SK-MEL-5 (cell line): ENCODE results near the gene OSBPL5. TPM values are rescaled to one million over a fixed set of nuclear protein-coding genes. Genes with fewer than 3 reads are reported as not detected.
A peak's percentile ranks its signal among the peaks of the same experiment; 100 is the strongest.
"Not testable (repeated sequence)": the region's sequence is repeated elsewhere in the genome, so short reads cannot be mapped to it uniquely, and the experiment has no call there.

Experiments
- DNase-seq: peaks from one replicate; pipeline ENCODE4 v3.0.0-alpha.2; 2016; ENCODE audit warnings: low read depth, low spot score
- in situ Hi-C: cut with HindIII; loops from 2 replicates; pipeline ENCODE4 v1.10.0; 2016; ENCODE audit warnings: low sequenced_read_pairs, high pct_unique_total_duplicates, low pct_unique_long_range_greater_than_20kb
- total RNA-seq: library from RNA; depleted of rRNA; stranded (reverse); fragments of >200 nt; shearing (Covaris generic); gene quantifications from 2 replicates; pipeline ENCODE4 v1.2.3, GENCODE V29; 2014

The OSBPL5 gene
- total RNA-seq, 1 experiment from 2014 or later: 11.7 TPM

- no peak for DNase-seq
- in situ Hi-C loops: no loop called here
Measured at GRCh38 chr11:3170044-3170755, 5.1 kb upstream of the OSBPL5 start.

DNA sequence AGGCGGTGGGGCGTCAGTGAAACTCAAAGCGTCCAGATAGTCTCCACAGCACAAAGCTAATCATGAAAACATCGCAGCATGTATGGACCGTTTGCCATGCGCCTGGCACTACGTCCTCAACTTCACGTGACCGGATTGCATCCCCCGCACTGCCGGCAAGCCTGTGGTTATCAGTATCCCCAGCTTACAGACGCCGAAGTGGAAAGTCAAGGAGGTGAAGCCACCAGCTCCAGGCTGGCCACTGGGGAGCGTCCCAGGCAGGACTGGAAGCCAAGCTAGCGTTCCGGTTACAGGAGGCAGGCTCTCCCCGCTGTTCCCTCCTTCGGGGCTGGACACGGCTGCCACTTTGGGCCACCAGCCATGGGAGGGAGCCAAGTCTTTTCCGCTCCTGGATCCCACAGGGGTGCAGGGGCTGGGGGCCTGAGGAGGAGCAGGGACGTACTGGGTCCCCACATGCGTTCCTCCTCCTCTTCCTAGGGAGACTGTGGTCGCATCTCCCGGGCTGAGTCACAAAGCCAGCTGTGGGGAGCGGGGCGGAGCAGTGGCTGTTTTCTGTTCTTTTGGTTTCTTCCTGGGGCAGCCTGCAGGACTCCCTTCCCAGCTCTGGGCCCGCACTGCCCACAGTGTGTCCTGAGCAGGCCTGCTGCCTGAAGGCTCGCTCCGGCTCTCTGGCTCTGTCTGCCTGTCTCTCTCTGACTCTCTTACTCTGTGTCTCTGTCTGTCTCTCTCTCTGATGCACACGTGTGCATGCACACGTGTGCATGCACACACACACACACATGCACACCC, 4.3 kb upstream of the OSBPL5 start:
- no peak for DNase-seq
- in situ Hi-C loops: no loop called here

GRCh38 chr11:3168742-3169254, 3.7 kb upstream of the OSBPL5 start:
- in situ Hi-C loops, DNase-seq: not testable (repeated sequence)

GRCh38 chr11:3167143-3168119, 2.3 kb upstream of the OSBPL5 start:
- in situ Hi-C loops: no loop called here
- no peak for DNase-seq

DNA sequence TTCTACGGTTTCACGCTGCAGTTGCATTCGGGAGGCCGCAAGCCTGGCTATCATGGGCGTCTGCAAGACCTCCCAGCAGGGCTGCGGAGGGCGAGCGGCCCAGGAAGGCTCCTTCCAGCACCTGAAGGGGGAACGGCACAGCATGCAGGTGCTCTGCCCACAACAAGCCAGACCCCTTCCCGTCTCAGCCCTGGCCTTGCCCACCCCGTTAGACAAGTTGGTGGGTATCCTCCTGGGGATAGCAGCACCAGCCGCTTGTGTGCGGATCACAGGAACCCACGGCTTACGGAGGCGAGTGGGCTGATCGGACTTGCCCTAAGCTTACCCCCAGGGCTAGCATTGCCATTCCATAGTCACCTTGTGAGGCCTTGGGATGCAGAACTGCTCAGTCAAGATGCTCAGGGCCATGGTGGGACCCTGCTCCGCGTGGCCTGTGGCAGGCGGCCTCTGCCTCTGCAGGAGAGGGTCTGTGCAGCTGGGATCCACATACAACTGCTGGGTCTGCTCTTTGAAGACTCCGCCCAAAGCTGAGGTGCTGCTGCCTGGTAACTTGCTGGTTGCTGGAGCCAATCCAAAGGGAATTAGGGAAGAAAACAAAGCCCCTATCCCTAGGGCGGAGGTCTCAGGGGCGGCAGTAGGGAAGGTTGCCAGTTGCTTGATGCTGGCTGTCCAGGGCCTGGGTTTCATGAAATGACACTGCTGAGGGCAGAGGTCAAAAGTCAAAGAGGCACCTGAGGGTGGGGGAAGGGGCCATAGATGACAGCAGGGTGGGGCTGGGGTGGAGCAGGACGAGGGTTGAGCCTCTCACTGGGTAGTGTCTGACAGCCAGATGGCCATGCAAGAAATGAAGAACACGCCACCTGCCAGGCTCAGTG, 1.4 kb upstream of the OSBPL5 start:
- in situ Hi-C loops: no loop called here
- DNase-seq: no peak

GRCh38 chr11:3165916-3166267, 782 bp upstream of the OSBPL5 start:
- in situ Hi-C loops: no loop called here
- no peak for DNase-seq

DNA sequence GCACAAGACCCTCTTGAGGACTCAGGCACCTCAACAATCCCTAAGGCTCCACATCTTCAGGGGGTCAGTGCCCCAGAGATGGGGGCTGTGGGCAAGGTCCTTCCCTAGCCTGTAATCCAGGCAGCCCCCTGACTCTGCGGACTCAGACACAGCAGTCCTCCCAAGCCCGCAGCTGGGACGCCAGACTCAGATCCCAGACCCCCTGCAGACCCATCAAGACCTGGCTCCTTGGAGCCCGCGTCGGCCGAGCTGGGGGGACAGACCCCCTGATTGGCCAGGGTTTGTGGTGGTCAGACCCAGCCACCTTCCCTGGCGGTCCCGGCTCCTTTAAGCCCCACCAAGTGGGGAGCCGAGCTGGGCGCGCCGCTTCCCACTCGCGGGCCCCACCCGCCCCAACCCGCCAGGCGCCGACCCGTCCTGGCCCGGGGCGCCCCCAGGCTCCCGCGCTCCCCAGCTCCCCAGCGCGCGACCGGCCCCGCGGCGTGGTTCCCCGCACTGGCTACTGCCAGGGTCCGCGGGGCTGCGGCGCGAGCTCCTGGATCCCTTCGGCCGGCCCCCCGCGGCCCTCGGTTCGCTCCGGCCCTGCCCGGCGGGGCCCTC, 458 bp downstream of the OSBPL5 start:
- in situ Hi-C loops: no loop called here
- DNase-seq: no peak

DNA sequence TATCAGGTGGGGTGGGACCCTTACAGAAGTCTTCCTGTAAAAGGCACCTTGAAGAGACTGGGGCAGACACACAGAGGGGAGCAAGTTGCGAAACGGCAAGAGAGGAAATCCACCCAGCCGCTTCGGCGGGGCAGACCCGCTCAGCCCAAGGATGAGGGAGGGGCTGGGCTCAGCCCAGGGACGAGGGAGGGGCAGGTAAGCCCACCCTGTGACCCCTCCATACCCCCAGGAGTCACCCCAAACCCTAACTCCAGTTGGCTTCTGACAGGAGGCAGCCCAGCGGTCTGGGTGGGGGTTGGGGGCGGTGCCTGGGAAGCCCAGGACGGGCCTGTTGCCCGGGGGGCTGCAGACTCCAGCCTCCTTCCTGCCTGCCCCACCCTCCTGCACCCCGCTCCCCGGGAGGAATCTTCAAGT, 965 bp downstream of the OSBPL5 start:
- DNase-seq: no peak
- in situ Hi-C loops: no loop called here

DNA sequence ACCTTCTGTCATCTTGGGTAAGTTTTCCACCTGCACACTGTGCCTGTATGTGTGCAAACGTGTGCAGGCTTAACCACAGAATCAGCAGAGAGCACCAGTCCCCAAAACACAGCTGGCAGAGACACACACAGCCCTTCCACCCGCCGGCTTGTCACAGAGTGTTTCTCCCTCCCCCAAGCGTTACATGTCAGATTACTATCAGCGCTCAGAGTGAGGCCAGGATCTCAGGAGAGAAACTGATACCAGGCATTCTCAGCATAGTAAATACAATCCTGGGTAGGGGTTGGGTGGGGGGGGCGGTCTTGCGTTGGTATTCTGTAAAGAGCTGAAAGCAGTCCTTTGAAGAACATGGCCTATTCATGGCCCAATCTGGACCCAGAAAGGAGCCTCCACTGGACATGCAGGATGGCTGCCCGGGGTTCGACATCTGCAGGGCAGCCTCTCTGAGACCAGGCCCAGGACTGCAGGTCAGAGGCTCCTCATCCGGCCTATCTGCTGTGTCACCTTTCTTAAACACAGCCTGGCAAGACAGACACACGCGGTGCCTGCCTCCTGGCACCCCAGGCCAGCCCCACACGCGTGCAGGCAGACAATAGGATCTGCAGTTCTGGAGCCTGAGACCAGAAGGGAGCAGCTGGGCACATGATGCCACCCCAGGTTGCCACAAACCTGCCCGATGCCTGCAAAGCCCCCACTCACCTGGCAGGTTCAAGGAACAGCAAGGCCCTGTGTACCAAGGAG, 1.7 kb downstream of the OSBPL5 start:
- DNase-seq: no peak
- in situ Hi-C loops: no loop called here

- in situ Hi-C loops: no loop called here
- DNase-seq: no peak
Measured at GRCh38 chr11:3162410-3163240, 2.5 kb downstream of the OSBPL5 start.

- in situ Hi-C loops: no loop called here
- no peak for DNase-seq
Measured at GRCh38 chr11:3161720-3162409, 3.2 kb downstream of the OSBPL5 start.

DNA sequence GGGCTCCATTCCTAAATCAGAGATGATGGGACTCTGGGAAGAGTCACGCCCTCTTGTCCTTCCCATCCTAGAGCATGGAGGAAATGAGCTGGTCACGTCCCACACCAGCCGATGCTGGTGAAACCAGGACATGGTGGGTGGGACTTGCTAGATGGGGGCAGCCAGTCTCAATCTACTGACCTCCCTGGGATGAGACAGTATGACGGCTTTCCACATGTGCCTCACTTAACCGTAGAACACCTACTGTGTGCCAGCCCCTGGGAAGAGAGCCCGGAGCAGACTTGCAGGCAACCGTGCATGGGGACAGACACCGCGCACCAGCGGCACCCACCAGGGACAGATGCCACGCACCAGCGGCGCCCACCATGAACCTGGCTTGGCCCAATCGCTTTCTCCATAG, 3.8 kb downstream of the OSBPL5 start:
- no peak for DNase-seq
- in situ Hi-C loops: no loop called here

- in situ Hi-C loops: no loop called here
- peak; percentile 83 for DNase-seq
Measured at GRCh38 chr11:3160252-3161031, 4.7 kb downstream of the OSBPL5 start.
